Activated T-cell treated with anti-CD3 and anti-CD28 coated beads, Interleukin-2, amount 50 U/mL, for 72 hours (primary cell): ENCODE results near the gene DNAH2. TPM values are rescaled to one million over a fixed set of nuclear protein-coding genes. Genes with fewer than 3 reads are reported as not detected.
"Not testable (repeated sequence)": the region's sequence is repeated elsewhere in the genome, so short reads cannot be mapped to it uniquely, and the experiment has no call there.

Experiments used
- ATAC-seq, 2 donors: fragments of 150-1000 bp; cut with Tn5 transposase; replicated peaks in 1 of 2; 2 replicates each; pipeline ENCODE4 v1.10.0; 2021; ENCODE audit warnings: moderate library complexity in 2 of 2, mild to moderate bottlenecking in 1 of 2
- DNase-seq, 2 donors: peaks; one replicate each; pipeline ENCODE4 v3.0.0; 2021 to 2022; ENCODE audit warnings: mixed read lengths in 1 of 2
- H3K27ac Mint-ChIP-seq: one replicate; pipeline ENCODE4 v1.8.0; 2022; ENCODE audit warnings: mild to moderate bottlenecking, moderate library complexity, mixed read lengths
- H3K27me3 Mint-ChIP-seq: one replicate; pipeline ENCODE4 v1.8.0; 2022; ENCODE audit warnings: low read depth, mixed read lengths
- H3K36me3 Mint-ChIP-seq, 2 donors: one replicate each; pipeline ENCODE4 v1.8.0; 2022; ENCODE audit warnings: mixed read lengths in 2 of 2, mild to moderate bottlenecking in 1 of 2; ENCODE audit not compliant: insufficient read depth in 2 of 2
- H3K4me1 Mint-ChIP-seq: one replicate; pipeline ENCODE4 v1.8.0; 2022; ENCODE audit warnings: low read depth, mixed read lengths
- H3K4me3 Mint-ChIP-seq, 2 donors: one replicate each; pipeline ENCODE4 v1.8.0; 2022; ENCODE audit warnings: mild to moderate bottlenecking in 2 of 2, mixed read lengths in 2 of 2, moderate library complexity in 2 of 2
- H3K9me3 Mint-ChIP-seq, 2 donors: one replicate each; pipeline ENCODE4 v1.8.0; 2022; ENCODE audit warnings: mixed read lengths in 2 of 2
- total RNA-seq, 2 donors: library from RNA; stranded (reverse); gene quantifications; one replicate each; pipeline ENCODE4 v1.2.3, GENCODE V29; 2022

The DNAH2 gene
- total RNA-seq, 2 donors from 2014 or later = 0.05 to 0.07 TPM

GRCh38 chr17:7781429-7781828, 63.9 kb downstream of the DNAH2 start:
- DNase-seq (no peak), ATAC-seq (no peak)
- Mint-ChIP-seq H3K4me3 (no peak overlapping the region), H3K36me3 (no peaks in the 10 kb centered on the region), H3K27me3 (peaks cover 3% of the 10 kb centered on the region), H3K4me1 (no peaks in the 10 kb centered on the region), H3K27ac (no peak overlapping the region), H3K9me3 (no peaks in the 10 kb centered on the region)

GRCh38 chr17:7782240-7782639, 64.7 kb downstream of the DNAH2 start:
- no peaks in the 10 kb centered on the region for H3K27me3 Mint-ChIP-seq
- no peaks in the 10 kb centered on the region for H3K4me1 Mint-ChIP-seq
- ATAC-seq (no peak), DNase-seq (no peak)
- H3K27ac Mint-ChIP-seq = no peak overlapping the region
- H3K9me3 Mint-ChIP-seq = no peaks in the 10 kb centered on the region
- H3K4me3 Mint-ChIP-seq = no peak overlapping the region
- no peaks in the 10 kb centered on the region for H3K36me3 Mint-ChIP-seq

- Mint-ChIP-seq H3K36me3 (no peaks in the 10 kb centered on the region), H3K9me3 (no peaks in the 10 kb centered on the region), H3K27ac (no peak overlapping the region), H3K4me1 (no peaks in the 10 kb centered on the region), H3K27me3 (no peaks in the 10 kb centered on the region), H3K4me3 (no peak overlapping the region)
- DNase-seq (no peak), ATAC-seq (no peak)
Observed at GRCh38 chr17:7786866-7787265, 69.3 kb downstream of the DNAH2 start.

GRCh38 chr17:7789131-7789530, 71.6 kb downstream of the DNAH2 start:
- H3K4me1 Mint-ChIP-seq = no peaks in the 10 kb centered on the region
- no peaks in the 10 kb centered on the region for H3K27me3 Mint-ChIP-seq
- H3K9me3 Mint-ChIP-seq = no peaks in the 10 kb centered on the region
- no peak for DNase-seq
- H3K4me3 Mint-ChIP-seq = no peak overlapping the region
- H3K36me3 Mint-ChIP-seq = no peaks in the 10 kb centered on the region
- H3K27ac Mint-ChIP-seq = no peak overlapping the region
- ATAC-seq = no peak

- DNase-seq = no peak
- Mint-ChIP-seq H3K4me3 (no peak overlapping the region), H3K9me3 (no peaks in the 10 kb centered on the region), H3K4me1 (no peaks in the 10 kb centered on the region), H3K27ac (no peak overlapping the region), H3K36me3 (no peaks in the 10 kb centered on the region), H3K27me3 (no peaks in the 10 kb centered on the region)
- no peak for ATAC-seq
Observed at GRCh38 chr17:7790150-7790549, 72.6 kb downstream of the DNAH2 start.

GRCh38 chr17:7792611-7793010, 75.1 kb downstream of the DNAH2 start:
- Mint-ChIP-seq H3K9me3 (no peaks in the 10 kb centered on the region), H3K4me3 (no peak overlapping the region), H3K4me1 (no peaks in the 10 kb centered on the region), H3K27ac (no peak overlapping the region), H3K36me3 (no peaks in the 10 kb centered on the region), H3K27me3 (no peaks in the 10 kb centered on the region)
- no peak for ATAC-seq
- DNase-seq = no peak

GRCh38 chr17:7794075-7794663, 76.6 kb downstream of the DNAH2 start:
- Mint-ChIP-seq H3K4me1 (no peaks in the 10 kb centered on the region), H3K36me3 (no peaks in the 10 kb centered on the region), H3K9me3 (no peaks in the 10 kb centered on the region), H3K27ac (no peak overlapping the region), H3K27me3 (no peaks in the 10 kb centered on the region), H3K4me3 (no peak overlapping the region)
- DNase-seq (no peak), ATAC-seq (no peak)

- no peak for ATAC-seq
- Mint-ChIP-seq H3K27ac (no peak overlapping the region), H3K36me3 (no peaks in the 10 kb centered on the region), H3K4me3 (no peak overlapping the region), H3K27me3 (no peaks in the 10 kb centered on the region), H3K4me1 (no peaks in the 10 kb centered on the region), H3K9me3 (no peaks in the 10 kb centered on the region)
- no peak for DNase-seq
Observed at GRCh38 chr17:7797976-7798375, 80.4 kb downstream of the DNAH2 start.

- peaks cover under 1% of the 10 kb centered on the region for H3K27me3 Mint-ChIP-seq
- no peak overlapping the region for H3K27ac Mint-ChIP-seq
- no peaks in the 10 kb centered on the region for H3K36me3 Mint-ChIP-seq
- DNase-seq (no peak), ATAC-seq (no peak)
- no peaks in the 10 kb centered on the region for H3K9me3 Mint-ChIP-seq
- H3K4me1 Mint-ChIP-seq = no peaks in the 10 kb centered on the region
- H3K4me3 Mint-ChIP-seq = no peak overlapping the region
Observed at GRCh38 chr17:7798839-7799238, 81.3 kb downstream of the DNAH2 start.

- Mint-ChIP-seq H3K36me3 (no peaks in the 10 kb centered on the region), H3K27ac (no peak overlapping the region), H3K9me3 (no peaks in the 10 kb centered on the region), H3K27me3 (peaks cover 11% of the 10 kb centered on the region), H3K4me3 (no peak overlapping the region), H3K4me1 (no peaks in the 10 kb centered on the region)
- ATAC-seq = no peak
- no peak for DNase-seq
Observed at GRCh38 chr17:7803981-7804380, 86.4 kb downstream of the DNAH2 start.

- H3K27ac Mint-ChIP-seq = no peak overlapping the region
- H3K4me3 Mint-ChIP-seq = no peak overlapping the region
- no peaks in the 10 kb centered on the region for H3K4me1 Mint-ChIP-seq
- H3K36me3 Mint-ChIP-seq = no peaks in the 10 kb centered on the region
- DNase-seq (no peak), ATAC-seq (no peak)
- peaks cover 11% of the 10 kb centered on the region for H3K27me3 Mint-ChIP-seq
- no peaks in the 10 kb centered on the region for H3K9me3 Mint-ChIP-seq
Observed at GRCh38 chr17:7806587-7806986, 89.0 kb downstream of the DNAH2 start.

GRCh38 chr17:7807206-7807605, 89.7 kb downstream of the DNAH2 start:
- no peaks in the 10 kb centered on the region for H3K9me3 Mint-ChIP-seq
- DNase-seq (no peak), ATAC-seq (no peak)
- H3K27ac Mint-ChIP-seq = no peak overlapping the region
- no peaks in the 10 kb centered on the region for H3K36me3 Mint-ChIP-seq
- no peak overlapping the region for H3K4me3 Mint-ChIP-seq
- H3K4me1 Mint-ChIP-seq = no peaks in the 10 kb centered on the region
- peaks cover 11% of the 10 kb centered on the region for H3K27me3 Mint-ChIP-seq

- Mint-ChIP-seq H3K36me3 (no peaks in the 10 kb centered on the region), H3K4me1 (no peaks in the 10 kb centered on the region), H3K27ac (no peak overlapping the region), H3K9me3 (no peaks in the 10 kb centered on the region), H3K4me3 (no peak overlapping the region), H3K27me3 (peaks cover 7% of the 10 kb centered on the region)
- ATAC-seq (no peak), DNase-seq (no peak)
Observed at GRCh38 chr17:7809086-7809790, 91.7 kb downstream of the DNAH2 start.

GRCh38 chr17:7809791-7810343, 92.3 kb downstream of the DNAH2 start:
- H3K27ac Mint-ChIP-seq, DNase-seq, ATAC-seq, H3K9me3 Mint-ChIP-seq, H3K36me3 Mint-ChIP-seq, H3K4me3 Mint-ChIP-seq, H3K27me3 Mint-ChIP-seq, H3K4me1 Mint-ChIP-seq: not testable (repeated sequence)
